Stimulated activated CD8-positive, alpha-beta memory T cell treated with anti-CD3 and anti-CD28 coated beads, Interleukin-7, amount 100 ng/mL, for 48 hours (primary cell): ENCODE results near the gene MEIS2.

Source experiments
- DNase-seq, 2 donors: peaks; one replicate each; pipeline ENCODE4 v3.0.0-alpha.2; 2020; ENCODE audit warnings: low read depth in 1 of 2; ENCODE audit errors: extremely low read depth in 1 of 2

MEIS2 gene

DNA sequence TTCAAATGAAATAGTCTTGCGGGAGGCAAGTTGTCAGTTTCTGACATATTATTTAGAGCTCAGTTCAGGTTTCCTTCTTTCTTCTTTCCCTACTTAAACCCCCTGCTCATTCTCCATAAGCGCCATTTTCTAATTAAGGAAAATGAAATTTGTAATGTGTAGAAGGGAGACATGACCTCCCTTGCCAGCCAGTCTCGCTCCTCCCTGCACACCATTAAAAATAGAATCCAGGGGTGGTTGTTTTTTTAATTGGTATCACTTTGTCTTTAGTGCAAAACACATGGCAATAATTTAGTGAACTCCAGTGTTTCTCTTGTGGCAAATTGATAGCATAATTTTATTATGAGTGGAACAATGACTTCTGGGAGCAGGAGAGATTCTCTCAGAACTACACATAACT lies 160.1 kb downstream of the MEIS2 start:
- DNase-seq: no peak

DNA sequence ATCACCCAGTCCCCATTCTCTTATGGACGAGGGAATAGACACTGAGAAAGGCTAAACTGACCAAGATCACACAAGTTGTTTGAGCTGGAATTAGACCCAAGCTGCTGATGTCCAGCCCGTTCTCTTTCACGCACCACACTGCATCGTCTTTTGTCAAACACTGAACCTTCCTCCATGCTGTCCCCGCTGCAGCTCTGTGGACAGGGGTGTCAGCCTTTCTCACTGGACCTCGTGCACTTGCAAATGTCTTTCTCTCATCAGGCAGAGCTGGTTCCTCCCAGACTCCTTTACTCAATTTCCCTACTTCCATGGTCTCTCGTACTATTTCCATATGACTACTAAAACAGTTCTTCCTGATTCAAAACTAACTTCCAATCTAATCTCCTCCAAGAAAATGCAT lies 161.6 kb downstream of the MEIS2 start:
- no peak for DNase-seq

DNA sequence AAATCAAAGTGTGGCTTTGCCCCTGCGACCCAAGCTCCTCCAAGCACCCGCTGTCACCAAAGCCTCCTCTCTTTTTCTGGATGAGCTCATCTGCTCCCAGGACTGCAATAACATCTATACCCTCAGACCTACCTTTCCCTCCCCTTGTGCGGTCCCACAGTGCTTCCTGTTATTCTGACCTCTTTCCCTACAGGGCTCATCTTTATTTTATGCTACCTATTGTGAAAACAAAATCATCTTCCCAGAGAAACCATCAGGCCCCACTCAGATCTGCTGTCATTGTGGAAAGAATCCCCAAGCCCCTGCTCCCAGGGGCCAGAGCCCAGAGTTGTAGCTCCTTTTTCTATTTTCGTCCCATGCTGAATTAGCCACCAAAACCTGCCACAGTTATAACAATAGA lies 162.2 kb downstream of the MEIS2 start:
- no peak for DNase-seq

DNA sequence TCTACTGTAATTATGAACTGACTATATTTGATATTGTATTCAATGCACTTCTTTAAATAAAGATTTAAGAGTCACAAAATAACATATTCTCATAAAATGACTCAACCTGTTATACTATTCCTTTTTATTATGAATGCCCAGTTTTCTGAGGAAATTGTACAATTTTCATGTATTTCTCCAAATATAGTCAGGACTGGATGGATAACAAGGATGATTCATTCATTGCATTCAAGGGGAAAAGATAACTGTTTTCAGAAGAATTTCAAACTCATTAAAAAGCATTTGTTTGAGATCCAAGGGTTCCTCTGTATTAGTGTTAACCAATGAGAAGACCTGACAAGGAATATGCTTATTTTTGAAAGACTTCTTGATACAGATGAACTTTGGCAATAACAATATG lies 163.7 kb downstream of the MEIS2 start:
- no peak for DNase-seq

DNA sequence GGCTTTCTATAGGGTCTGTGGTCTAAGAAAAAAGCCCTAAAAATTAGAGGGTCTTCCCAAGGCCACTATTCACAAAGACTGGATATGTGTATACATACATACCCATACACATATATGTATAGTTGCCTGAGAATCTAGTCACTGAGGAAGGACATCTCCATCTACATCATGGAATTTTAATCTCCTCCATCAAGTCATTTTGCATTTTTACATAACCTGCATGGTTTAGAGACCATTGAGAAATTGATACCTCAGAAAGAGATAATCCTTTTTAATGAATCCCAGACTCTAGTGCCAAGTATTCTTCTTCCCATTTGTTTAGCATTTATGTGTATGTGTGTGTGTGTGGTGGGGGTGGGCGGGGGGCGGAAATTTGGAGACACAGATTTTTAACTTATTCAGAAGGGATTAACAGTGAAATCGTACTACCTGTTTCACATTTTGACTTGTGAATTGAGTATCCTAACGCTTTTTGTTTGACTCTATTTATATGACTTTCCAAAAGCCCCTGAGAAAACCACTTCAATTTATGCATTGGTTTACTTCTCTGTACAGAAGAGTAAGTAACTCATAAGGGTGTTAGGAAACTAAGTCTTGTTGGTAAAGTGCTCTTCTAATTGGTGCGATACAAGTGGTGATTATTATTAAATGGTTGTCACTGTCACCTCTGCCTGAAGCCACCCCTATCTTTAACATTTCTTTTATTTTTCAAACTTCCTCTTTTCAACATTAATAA lies 166.9 kb downstream of the MEIS2 start:
- DNase-seq: no peak

DNA sequence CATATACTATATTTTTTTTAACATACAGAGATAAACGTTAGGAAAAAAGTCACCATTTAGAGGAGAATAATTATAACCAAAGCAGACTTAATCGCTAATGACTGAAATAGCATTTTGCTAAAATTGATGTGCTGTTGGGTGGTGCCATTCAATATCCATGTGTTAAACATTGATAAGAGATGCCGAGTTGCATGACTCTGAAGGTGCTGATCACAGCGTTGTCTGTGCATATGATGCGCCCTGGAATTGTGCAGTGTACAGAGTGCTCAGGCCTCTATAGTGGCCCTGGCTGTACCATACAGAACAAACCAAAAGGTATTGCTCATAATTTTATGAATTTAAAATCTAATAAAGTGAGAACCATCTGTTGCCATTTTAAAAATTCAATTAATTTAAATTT lies 168.3 kb downstream of the MEIS2 start:
- no peak for DNase-seq

DNA sequence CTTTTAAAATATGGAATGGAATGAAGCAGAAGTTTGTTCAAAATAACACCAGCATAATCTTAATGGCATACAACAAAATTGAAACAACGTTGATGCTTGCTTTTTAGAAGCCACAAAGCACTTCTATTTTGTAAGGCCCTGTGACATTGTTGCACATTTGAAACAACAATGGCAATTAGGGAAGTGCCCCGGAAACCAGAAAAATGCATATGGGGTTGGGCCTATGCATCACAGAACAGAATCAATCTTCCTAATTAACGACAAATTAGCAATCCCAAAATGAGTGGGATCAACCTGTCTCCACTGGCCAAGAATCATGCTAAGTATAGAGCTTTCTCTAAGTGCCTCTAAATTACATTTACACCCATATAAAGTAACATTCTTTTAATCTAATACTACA lies 168.9 kb downstream of the MEIS2 start:
- no peak for DNase-seq

DNA sequence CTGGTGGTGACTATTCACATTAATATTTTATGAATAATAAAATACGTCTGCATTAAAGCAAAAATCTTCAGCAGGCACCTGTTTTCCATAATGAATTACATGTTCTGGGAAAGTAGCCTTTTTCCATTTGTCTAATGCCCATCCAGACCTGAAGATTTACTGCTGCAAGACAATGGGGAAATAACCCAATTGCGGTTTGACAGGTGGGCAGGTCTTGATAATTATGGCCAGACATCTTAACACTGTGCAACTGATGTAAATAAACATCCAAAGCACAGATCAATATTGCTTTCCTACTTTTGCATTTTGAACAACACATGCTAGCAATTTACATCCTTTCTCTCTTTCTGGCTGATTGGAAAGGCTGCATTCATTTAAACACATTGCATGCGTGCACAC lies 173.9 kb downstream of the MEIS2 start:
- DNase-seq: no peak

DNA sequence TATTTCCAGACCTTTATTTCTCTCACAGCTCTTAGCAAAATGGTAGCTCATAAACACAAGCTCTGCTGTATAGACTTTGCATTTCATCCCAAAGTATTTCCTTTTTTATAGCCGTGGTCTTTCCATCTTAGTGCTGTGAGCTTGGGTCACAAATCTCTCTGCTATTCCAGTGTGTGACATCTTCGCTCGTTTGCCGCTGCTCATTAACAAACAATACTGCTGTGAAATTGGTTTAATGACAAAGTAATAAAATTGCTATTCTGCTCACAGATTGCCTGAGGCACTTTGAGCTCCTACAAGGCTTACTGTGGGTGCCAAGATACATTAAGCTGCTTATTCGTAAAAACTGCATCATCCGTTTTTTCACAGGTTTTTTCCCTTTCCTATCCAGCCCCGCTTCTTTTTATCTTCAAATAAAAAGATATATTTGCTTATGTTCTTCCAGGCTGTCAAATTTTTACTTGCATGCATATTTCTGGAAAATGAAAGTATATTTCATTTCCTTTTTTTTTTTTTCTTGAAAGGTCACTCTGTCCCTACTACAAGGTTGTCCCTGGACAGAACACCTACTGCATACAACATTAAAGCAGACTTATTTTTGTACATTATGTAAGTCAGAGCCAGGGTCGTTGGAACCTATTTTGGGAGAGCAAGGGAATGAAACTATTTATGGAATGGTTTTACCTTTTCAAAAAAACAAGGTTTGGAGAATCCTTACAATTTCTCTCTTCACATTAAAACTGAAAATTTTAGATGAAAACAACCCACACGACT lies 174.5 kb downstream of the MEIS2 start:
- DNase-seq: no peak

DNA sequence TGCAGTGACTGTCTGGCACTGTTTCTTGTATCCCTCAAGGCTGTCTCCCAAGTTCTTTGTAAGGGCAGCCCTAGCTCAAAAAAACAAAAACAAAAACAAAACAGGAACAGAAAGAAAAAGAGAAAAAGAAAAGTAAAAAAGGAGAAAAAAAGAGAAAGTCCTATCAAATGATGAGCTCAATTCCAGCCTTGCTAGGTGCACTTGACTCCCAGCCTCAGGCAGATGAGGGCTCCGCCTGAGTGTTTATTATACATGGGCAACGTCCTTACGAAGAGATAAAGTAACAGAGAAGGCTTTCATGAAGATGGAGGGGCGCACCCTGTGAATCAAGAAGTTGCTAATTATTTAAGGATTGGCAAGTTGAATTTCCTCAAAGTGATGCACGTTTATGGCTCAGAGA lies 175.3 kb downstream of the MEIS2 start:
- DNase-seq: no peak

DNA sequence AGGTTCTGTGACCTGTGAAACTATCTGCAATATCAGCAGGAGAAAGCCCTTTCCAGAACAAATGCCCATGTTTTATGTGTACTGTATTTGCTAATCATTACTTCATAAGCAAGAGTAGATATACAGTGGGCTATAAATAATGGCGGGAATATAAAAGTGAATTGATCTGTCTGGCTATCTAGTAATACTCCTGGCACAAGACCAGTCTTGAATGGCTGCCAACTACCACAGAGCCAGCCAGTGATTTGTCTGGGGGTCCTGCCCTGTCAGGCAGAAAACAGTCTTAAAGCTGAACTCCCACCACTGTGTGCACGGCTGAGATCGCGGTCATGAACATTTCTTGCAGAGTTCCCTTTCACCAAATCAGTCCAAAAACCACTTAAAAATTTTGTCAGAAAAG lies 176.3 kb downstream of the MEIS2 start:
- DNase-seq: no peak

DNA sequence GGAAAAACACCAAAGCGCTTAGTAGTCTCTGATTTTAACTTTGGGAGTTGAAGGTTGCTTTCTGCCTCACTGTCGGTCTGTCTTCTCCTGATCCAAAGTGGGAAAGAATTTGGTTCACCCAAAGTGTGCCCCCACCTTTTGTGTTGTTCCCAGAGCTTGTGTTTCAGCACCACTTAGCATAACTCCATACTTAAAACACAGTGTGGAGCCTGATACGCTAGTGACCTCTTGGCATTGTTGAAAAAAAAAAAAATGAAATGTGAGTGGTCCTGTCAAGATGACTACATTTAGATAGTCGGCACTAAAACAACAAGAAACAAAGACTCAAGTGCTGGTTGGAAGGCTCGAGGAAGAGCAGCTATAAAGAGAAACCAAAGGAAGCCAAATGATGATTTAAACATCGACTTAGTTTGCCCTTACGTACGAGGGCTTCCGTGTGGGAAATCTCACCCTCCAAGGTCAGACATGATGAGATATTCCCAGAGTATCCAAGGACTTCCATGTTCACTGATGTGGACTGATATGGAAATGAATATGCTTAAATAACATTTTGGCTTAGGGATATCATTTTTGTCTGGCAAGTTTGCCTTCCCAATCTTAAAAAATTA lies 178.8 kb downstream of the MEIS2 start:
- no peak for DNase-seq

DNA sequence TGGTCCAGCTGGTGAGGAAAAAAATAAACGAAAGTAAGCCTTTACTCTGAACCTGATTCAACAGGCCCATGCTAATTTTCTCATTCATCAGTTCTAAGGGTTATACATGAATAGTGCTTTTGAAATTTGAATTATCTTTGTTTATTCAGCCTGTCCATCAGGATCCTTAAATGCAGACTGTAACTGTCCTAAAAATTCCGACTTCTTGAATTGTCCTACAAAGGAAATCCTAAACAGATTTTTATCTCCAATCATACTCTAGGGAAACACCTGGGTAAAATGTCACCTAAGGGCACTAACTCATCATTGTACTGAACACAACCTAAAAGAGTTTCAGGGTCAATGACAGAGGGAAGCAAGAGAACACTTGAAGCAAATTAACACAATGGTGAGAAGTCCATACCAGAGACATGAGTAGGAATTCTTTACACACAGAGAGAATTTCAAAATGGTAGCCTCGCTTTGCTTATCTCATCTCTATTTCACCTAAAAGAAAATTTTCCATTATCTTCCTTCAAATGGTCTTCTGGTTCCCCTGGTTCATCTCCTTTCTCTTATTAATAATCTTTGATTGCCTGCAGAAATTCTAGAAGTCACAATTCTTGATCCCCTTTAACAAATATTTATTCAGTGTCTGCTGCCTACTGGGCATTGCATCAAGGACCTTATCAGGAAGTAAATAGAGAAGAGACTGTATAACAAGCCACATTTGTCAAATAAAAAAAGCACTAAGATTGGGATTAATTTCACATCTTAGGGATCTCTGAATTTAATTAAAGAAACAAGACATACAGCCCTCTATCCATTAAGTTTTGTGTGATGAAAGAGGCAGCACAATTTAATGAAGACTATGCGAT lies 182.7 kb downstream of the MEIS2 start:
- DNase-seq: no peak

DNA sequence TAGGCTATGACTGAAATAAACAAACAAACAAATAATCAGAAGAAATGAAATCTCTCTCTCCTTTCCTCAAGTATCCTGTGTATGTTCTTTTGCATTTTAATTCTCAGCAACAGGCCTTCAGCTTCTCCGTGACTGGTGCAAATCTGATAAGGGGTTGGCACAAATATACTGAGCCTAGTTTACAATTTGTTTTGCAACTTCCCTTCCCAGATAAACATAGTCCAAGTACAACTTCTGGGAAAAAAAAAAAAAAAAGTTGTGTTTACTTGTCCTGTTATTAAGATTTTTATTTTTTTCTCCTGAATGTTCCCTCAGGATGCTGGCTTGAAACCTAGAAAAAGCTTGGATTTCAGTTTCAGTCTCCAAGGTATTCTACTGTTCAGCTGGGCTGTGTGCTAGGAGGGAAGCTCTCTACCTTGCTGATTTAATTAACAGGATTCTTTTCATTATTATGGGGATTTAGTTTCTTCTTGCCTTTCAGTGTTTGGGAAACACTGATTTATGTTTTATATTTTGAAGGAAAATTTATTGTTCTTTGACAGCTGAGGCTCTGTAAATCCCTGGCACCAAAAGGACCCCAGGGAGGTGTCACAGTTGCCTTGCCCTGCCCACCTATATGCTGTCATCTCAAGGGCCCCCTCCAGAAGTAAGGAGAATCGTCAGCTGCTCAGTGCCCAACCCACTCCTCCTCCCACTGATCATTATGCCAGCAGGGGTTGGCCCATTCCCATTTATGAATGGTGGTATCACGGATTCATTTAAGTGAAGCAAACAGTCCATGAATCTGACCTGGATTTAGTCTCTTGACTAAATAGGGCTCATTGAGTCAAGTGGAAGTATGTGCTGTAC lies 185.2 kb downstream of the MEIS2 start:
- no peak for DNase-seq

DNA sequence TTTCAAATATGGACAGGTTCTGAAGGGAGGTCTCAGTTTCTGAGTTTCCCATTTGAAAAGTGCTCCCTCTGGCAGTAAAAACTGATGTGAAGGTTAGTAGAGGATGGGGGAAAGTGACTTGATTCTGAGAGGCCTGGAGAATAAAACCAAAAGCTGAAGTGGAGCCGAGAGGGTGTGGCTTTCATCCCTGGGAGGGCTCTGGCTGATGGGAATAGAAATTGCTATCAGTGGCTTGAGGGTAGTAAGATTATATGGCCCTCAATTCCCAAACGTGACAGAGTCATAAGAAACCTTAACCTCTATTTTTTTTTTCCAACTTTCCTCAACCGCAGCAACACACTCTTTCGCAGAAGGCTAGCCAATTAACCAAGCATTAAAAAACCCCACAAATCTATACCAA lies 185.9 kb downstream of the MEIS2 start:
- DNase-seq: no peak

DNA sequence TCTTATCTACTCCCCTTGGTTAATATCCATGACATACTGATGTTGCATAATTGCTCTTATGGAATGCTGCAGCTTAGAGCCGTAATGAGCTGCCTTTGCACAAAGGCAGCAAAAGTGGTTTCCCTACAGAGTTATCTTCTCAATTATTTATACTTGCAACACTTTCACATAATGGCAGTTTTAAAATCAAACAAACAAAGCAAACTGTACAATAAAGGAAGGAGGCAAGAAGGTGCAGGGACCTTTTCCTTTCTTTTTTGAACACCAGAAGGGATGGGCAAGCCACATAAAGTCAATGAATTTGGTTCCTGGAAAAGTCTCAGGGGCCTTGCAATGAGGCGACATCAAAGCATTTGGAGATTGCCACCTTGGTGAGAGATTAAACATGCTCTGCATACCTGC lies 188.0 kb downstream of the MEIS2 start:
- DNase-seq: no peak

DNA sequence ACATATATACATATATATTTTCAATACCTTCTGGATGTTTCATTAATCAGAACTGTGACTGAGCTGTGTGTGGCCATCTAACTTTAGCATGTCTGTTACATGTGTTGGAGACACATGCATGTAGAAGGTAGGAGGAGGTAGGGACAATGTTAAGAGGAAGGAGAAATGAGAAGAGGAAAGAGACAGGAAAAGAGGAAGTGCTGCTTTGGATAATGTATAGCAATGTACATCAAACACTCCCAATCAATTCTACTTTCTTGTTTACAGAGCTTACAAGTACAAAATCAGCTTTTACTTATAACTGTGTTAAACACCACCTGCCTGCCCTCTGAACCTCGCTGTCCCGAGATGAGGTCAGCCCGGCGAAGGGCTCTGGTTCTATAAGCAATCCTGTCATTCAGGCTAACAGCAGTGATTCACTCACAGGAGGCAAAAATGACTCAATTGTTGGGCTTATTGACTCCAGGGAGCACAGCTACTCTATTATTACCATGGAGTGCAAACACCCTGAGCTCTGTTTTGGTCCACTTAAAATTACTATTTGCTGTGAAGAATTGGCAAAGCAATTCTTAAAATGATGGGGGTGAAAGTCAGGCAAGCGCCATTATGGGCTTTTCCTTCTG lies 188.9 kb downstream of the MEIS2 start:
- no peak for DNase-seq

DNA sequence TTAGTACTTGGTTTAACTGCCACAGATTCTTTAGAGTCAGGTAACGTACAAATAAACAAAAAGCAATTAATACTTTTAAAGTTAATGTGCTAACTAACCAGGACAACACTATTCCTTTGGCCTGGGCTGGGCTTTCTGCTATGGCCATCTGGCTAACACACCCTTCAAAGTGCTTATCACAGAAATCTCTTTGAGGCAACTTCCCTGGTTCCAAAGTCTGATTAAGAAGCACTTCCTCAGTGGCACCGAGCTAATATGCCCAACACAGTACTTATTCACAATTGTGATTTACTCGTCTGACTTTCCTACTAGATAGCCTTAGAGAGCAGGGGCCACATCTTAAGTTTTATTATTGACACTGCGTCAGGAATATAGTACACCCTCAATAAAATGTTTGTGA lies 191.4 kb downstream of the MEIS2 start:
- DNase-seq: no peak

DNA sequence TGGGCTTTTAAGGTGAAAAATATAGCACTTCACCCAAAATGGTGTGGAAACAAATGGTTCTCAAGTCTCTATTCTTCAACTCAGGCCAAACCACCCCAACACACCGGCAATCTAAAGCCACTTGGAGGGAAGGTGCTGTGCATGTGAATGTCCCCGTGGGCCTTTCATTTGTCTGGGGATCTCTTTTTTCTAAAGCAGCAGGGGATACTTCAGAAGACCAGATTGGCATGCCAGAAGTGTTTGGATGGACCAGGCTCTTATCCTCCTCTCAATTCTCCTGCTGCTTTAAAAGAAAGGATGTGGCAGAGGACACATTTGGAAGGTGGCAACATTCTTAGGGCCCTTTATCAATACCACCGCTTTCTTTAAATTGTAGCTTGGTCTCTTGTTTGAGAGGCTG lies 193.1 kb downstream of the MEIS2 start:
- DNase-seq: no peak

DNA sequence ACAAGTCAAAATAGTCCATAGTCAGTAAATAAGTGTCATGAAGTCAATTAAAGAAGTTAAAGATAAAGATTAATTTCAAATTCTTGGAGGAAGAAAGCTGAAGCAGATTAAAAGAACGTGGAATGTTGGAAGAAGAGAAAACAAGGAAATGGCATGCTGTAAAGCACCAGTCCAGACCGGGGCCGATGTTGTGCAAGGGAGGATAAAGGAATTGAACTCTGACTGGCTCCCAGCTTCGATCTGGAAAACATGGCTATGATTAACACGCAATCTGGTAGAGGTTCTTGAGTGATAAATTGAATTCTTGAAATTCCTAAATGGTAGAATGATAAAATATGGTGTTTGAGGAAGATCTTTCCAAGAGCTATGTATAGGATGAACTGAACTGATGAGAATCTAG lies 194.4 kb downstream of the MEIS2 start:
- no peak for DNase-seq
